Forelimb muscle (tissue), 1 donor: ENCODE measurements around the gene CBARP. TPM values are rescaled to one million over a fixed set of nuclear protein-coding genes. Genes with fewer than 3 reads are reported as not detected.
A peak's percentile ranks its signal among the peaks of the same experiment; 100 is the strongest.
"Not testable (repeated sequence)": the region's sequence is repeated elsewhere in the genome, so short reads cannot be mapped to it uniquely, and the experiment has no call there.

ENCODE experiments used
- DNase-seq: peaks from one replicate; pipeline ENCODE4 v3.0.0-alpha.2; 2013; ENCODE audit warnings: low read depth
- polyA plus RNA-seq: library from polyadenylated mRNA; unstranded; fragments of 120-200 nt; gene quantifications from one replicate; pipeline ENCODE4 v1.2.1, GENCODE V29; 2013; ENCODE audit not compliant: insufficient read length

The CBARP gene
- polyA plus RNA-seq, 1 donor = 1.3 TPM

- DNase-seq = no peak
Observed at GRCh38 chr19:1252821-1253513, 15.2 kb upstream of the CBARP start.

GRCh38 chr19:1252221-1252820 is 14.5 kb upstream of the CBARP start:
- DNase-seq = no peak

- no peak for DNase-seq
Observed at GRCh38 chr19:1251330-1252220, 13.8 kb upstream of the CBARP start.

GRCh38 chr19:1250437-1251260 is 12.8 kb upstream of the CBARP start:
- DNase-seq = no peak

- DNase-seq = no peak
Observed at GRCh38 chr19:1249990-1250436, 12.2 kb upstream of the CBARP start.

- DNase-seq = peak; percentile 95
Observed at GRCh38 chr19:1249298-1249989, 11.6 kb upstream of the CBARP start.

GRCh38 chr19:1248786-1249297 is 11.0 kb upstream of the CBARP start:
- DNase-seq = no peak

GRCh38 chr19:1248139-1248785 is 10.5 kb upstream of the CBARP start, which contains the start of gene MIDN:
TSS of gene MIDN (plus strand) at chr19:1248583. CDS start at chr19:1250297, 1,714 bp downstream.
- DNase-seq = no peak

- DNase-seq = no peak
Observed at GRCh38 chr19:1247748-1248138, 9.9 kb upstream of the CBARP start.

- DNase-seq = not testable (repeated sequence)
Observed at GRCh38 chr19:1246265-1247087, 8.7 kb upstream of the CBARP start.

- no peak for DNase-seq
Observed at GRCh38 chr19:1245494-1246264, 7.9 kb upstream of the CBARP start.

GRCh38 chr19:1244693-1245451 is 7.1 kb upstream of the CBARP start:
- no peak for DNase-seq

GRCh38 chr19:1243768-1244692 is 6.2 kb upstream of the CBARP start:
- no peak for DNase-seq

GRCh38 chr19:1241417-1242095 is 3.8 kb upstream of the CBARP start, which contains the start of gene ATP5F1D:
TSS of gene ATP5F1D (plus strand) at chr19:1241751. CDS start at chr19:1241851, 100 bp downstream.
- peak; percentile 92 for DNase-seq

- no peak for DNase-seq
Observed at GRCh38 chr19:1240925-1241324, 3.1 kb upstream of the CBARP start.
